Left lung (tissue), 10 donors: ENCODE data around the gene WHRN. TPM values are rescaled to one million over a fixed set of nuclear protein-coding genes. Genes with fewer than 3 reads are reported as not detected.

ENCODE experiments used
- ATAC-seq: fragments of 200-7000 bp; cut with Tn5 transposase; one replicate; pipeline ENCODE4 v1.9.1; 2020; ENCODE audit warnings: moderate library complexity
- DNase-seq, 4 donors: peaks; one replicate each; pipeline ENCODE4 v3.0.0-alpha.2; 2013 to 2020
- H3K27ac ChIP-seq, 2 donors: fragments of 200-600 bp; sonication (generic) in 1 of 2; one replicate each; pipeline versions ENCODE4 v1.5.0 to v1.8.0; 2020 to 2021
- H3K27me3 ChIP-seq, 2 donors: fragments of 200-600 bp; sonication (generic) in 1 of 2; one replicate each; pipeline versions ENCODE4 v1.5.0 to v1.8.0; 2020 to 2021
- H3K36me3 ChIP-seq, 2 donors: fragments of 200-600 bp; sonication (generic) in 1 of 2; one replicate each; pipeline versions ENCODE4 v1.5.0 to v1.8.0; 2020 to 2021
- H3K4me1 ChIP-seq, 2 donors: fragments of 200-600 bp; one replicate each; pipeline ENCODE4 v1.8.0; 2021
- H3K4me3 ChIP-seq, 2 donors: fragments of 200-600 bp; sonication (generic) in 1 of 2; one replicate each; pipeline versions ENCODE4 v1.5.0 to v1.8.0; 2020 to 2021; ENCODE audit warnings: mild to moderate bottlenecking in 1 of 2
- H3K9me3 ChIP-seq, 2 donors: fragments of 200-600 bp; sonication (generic) in 1 of 2; one replicate each; pipeline versions ENCODE4 v1.5.0 to v1.8.0; 2020 to 2021
- intact Hi-C, 2 donors: fragments of 100-400 bp; cut with DNase I; formaldehyde crosslinking; loops; one replicate each; pipeline versions ENCODE4 v1.11.2 to v1.14.2; 2022
- polyA plus RNA-seq, 6 donors: library from polyadenylated mRNA; unstranded; fragments of 120-200 nt; gene quantifications; one replicate each; pipeline ENCODE4 v1.2.1, GENCODE V29; 2013; ENCODE audit not compliant: insufficient read length in 6 of 6
- total RNA-seq, 2 donors: library from RNA; stranded (reverse); fragmentation: NEBNext Ultra II Directional; extraction: Animal tissue kit (Norgen Biotek cat#: 25700); gene quantifications; one replicate each; pipeline ENCODE4 v1.2.1, GENCODE V29; 2021
- TF ChIP-seq, protein P1 (sequence below), 2 donors: fragments of 200-600 bp; sonication (generic) in 1 of 2; IDR thresholded peaks; one replicate each; pipeline versions ENCODE4 v1.5.0 to v1.8.0; 2021; ENCODE audit warnings: antibody characterized with exemption in 2 of 2
- donor health status: DM: no; HTN: yes; CAD: no.
- donor health status: DM: no; HTN: no; CAD: no.

WHRN gene
- total and polyA plus RNA-seq, 8 donors: 5.1 to 17.3 (median 10.7) TPM

DNA sequence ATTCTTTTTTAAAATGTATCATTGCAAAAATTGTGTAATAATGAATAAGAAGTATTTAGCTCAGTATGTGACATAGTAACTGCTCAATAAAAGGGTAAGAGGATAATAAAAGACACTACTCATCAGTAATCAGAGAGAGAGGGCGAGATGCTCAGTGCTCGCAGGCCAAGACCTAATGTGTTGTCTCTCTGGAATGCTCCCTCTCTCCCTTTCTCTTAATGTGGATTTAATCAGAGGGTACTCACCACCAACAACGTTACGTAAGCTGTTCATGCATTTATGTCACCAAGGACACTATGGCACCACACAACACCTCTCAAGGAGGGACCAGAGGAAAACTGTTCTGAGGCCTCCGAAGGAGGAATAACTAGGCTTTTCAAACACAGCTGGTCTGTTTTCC, 42.5 kb downstream of the WHRN start:
- Histone ChIP-seq H3K27ac (no peak overlapping the region), H3K4me1 (no peaks in the 10 kb centered on the region), H3K9me3 (no peaks in the 10 kb centered on the region), H3K27me3 (no peaks in the 10 kb centered on the region), H3K4me3 (no peak overlapping the region), H3K36me3 (no peaks in the 10 kb centered on the region)
- TF ChIP-seq, protein P1, sequence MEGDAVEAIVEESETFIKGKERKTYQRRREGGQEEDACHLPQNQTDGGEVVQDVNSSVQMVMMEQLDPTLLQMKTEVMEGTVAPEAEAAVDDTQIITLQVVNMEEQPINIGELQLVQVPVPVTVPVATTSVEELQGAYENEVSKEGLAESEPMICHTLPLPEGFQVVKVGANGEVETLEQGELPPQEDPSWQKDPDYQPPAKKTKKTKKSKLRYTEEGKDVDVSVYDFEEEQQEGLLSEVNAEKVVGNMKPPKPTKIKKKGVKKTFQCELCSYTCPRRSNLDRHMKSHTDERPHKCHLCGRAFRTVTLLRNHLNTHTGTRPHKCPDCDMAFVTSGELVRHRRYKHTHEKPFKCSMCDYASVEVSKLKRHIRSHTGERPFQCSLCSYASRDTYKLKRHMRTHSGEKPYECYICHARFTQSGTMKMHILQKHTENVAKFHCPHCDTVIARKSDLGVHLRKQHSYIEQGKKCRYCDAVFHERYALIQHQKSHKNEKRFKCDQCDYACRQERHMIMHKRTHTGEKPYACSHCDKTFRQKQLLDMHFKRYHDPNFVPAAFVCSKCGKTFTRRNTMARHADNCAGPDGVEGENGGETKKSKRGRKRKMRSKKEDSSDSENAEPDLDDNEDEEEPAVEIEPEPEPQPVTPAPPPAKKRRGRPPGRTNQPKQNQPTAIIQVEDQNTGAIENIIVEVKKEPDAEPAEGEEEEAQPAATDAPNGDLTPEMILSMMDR (IDR thresholded peaks at IDR 0.05): no peak
- DNase-seq: no peak
- no peak for ATAC-seq
- intact Hi-C loops: no loop called here

DNA sequence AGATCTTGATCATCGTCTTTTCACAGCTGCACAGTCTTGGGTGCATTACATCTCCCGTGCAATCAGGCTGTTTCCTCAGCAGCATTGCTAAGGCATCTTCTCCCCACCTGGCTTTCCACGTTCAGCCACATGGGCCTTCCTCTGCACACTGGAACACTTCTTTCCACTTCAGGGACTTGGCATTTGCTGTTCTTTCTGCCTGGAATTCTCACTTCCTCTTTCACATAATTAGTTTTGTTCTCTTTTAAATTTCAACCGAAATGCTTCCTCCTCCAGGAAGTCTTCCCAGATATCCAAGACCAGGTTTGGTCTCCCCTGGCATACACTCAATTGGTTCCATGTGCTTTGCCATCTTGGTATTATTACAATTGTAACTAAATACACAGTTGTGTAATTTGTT, 43.8 kb downstream of the WHRN start:
- no peak overlapping the region for H3K27ac ChIP-seq
- DNase-seq (no peak), ATAC-seq (no peak)
- TF ChIP-seq, protein P1 (IDR thresholded peaks at IDR 0.05): no peak
- no peaks in the 10 kb centered on the region for H3K27me3 ChIP-seq
- H3K4me1 ChIP-seq: no peaks in the 10 kb centered on the region
- H3K4me3 ChIP-seq: no peak overlapping the region
- no peaks in the 10 kb centered on the region for H3K9me3 ChIP-seq
- intact Hi-C loops: no loop called here
- no peaks in the 10 kb centered on the region for H3K36me3 ChIP-seq

GRCh38 chr9:114460513-114461199, 44.6 kb downstream of the WHRN start:
- no peaks in the 10 kb centered on the region for H3K9me3 ChIP-seq
- H3K27ac ChIP-seq: no peak overlapping the region
- no peak for DNase-seq
- intact Hi-C loops: no loop called here
- no peaks in the 10 kb centered on the region for H3K36me3 ChIP-seq
- H3K27me3 ChIP-seq: no peaks in the 10 kb centered on the region
- ATAC-seq: no peak
- no peaks in the 10 kb centered on the region for H3K4me1 ChIP-seq
- no peak overlapping the region for H3K4me3 ChIP-seq
- TF ChIP-seq, protein P1 (IDR thresholded peaks at IDR 0.05): no peak

DNA sequence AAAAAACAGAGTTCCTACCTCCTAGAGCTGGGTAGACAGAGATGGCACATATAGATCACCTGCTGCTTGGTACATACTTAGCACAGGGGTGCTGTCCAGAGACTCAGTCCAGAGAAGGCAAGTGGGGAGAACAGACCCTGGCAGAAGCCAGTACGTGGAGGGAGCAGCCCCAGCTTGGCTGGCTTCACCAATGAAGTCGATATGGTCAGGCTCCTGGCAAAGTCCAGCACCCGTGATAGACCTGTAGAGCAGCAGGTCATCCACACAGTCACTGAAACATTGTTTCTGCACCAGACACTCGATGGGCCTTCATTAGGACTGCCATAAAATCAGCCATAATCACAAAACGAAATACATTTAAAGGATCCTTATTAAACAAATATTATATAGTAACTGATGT, 45.8 kb downstream of the WHRN start:
- H3K4me3 ChIP-seq: no peak overlapping the region
- no peaks in the 10 kb centered on the region for H3K4me1 ChIP-seq
- H3K27me3 ChIP-seq: no peaks in the 10 kb centered on the region
- intact Hi-C loops: no loop called here
- TF ChIP-seq, protein P1 (IDR thresholded peaks at IDR 0.05): no peak
- ATAC-seq (no peak), DNase-seq (no peak)
- no peaks in the 10 kb centered on the region for H3K9me3 ChIP-seq
- no peaks in the 10 kb centered on the region for H3K36me3 ChIP-seq
- no peak overlapping the region for H3K27ac ChIP-seq

GRCh38 chr9:114456929-114457328, 48.3 kb downstream of the WHRN start:
- H3K36me3 ChIP-seq: no peaks in the 10 kb centered on the region
- DNase-seq (no peak), ATAC-seq (no peak)
- H3K27me3 ChIP-seq: no peaks in the 10 kb centered on the region
- intact Hi-C loops: no loop called here
- peaks cover 0 to 4% of the 10 kb centered on the region in 2 donors for H3K4me1 ChIP-seq
- H3K27ac ChIP-seq: no peak overlapping the region
- TF ChIP-seq, protein P1 (IDR thresholded peaks at IDR 0.05): no peak
- H3K4me3 ChIP-seq: no peak overlapping the region
- no peaks in the 10 kb centered on the region for H3K9me3 ChIP-seq
